HEK293 (cell line): ENCODE results near the gene HPS6.

Experiments
- GFI1B ChIP-seq: fragments of 450-650 bp; formaldehyde crosslinking; IDR thresholded peaks from 2 replicates; pipeline ENCODE4 v1.5.1; 2016; ENCODE audit warnings: missing biosample characterization, missing genetic modification characterization
- INSM2 ChIP-seq: fragments of 450-650 bp; formaldehyde crosslinking; IDR thresholded peaks from 2 replicates; pipeline ENCODE4 v1.5.1; 2016; ENCODE audit warnings: missing biosample characterization, missing genetic modification characterization
- KLF1 ChIP-seq: fragments of 450-650 bp; formaldehyde crosslinking; IDR thresholded peaks from 2 replicates; pipeline ENCODE4 v1.5.1; 2016; ENCODE audit warnings: missing biosample characterization, missing genetic modification characterization
- MYNN ChIP-seq: fragments of 450-650 bp; formaldehyde crosslinking; IDR thresholded peaks from 2 replicates; pipeline ENCODE4 v1.5.1; 2016; ENCODE audit warnings: missing biosample characterization, missing genetic modification characterization, borderline replicate concordance
- MZF1 ChIP-seq: fragments of 450-650 bp; formaldehyde crosslinking; IDR thresholded peaks from 2 replicates; pipeline ENCODE4 v1.5.1; 2017; ENCODE audit warnings: missing biosample characterization, missing genetic modification characterization, borderline replicate concordance
- PRDM1 ChIP-seq: fragments of 450-650 bp; formaldehyde crosslinking; IDR thresholded peaks from 2 replicates; pipeline ENCODE4; 2016; ENCODE audit warnings: missing biosample characterization, missing genetic modification characterization
- REPIN1 ChIP-seq: fragments of 450-650 bp; formaldehyde crosslinking; IDR thresholded peaks from 2 replicates; pipeline ENCODE4 v1.5.1; 2017; ENCODE audit warnings: missing biosample characterization, missing genetic modification characterization, low read depth
- SETDB1 ChIP-seq: IDR thresholded peaks from one replicate; pipeline ENCODE4 v1.6.1; 2017; ENCODE audit warnings: mild to moderate bottlenecking, low read length, moderate library complexity, mixed read lengths; ENCODE audit not compliant: insufficient read length
- SP2 ChIP-seq: fragments of 450-650 bp; formaldehyde crosslinking; IDR thresholded peaks from 2 replicates; pipeline ENCODE4 v1.5.1; 2016; ENCODE audit warnings: missing biosample characterization, missing genetic modification characterization
- SP3 ChIP-seq: fragments of 450-650 bp; formaldehyde crosslinking; IDR thresholded peaks from 2 replicates; pipeline ENCODE4 v1.5.1; 2016; ENCODE audit warnings: missing biosample characterization, missing genetic modification characterization
- TCF7L2 ChIP-seq: IDR thresholded peaks from 2 replicates; pipeline ENCODE4 v1.6.1; 2011; ENCODE audit warnings: low read depth, mild to moderate bottlenecking, inconsistent platforms, low read length, moderate library complexity, borderline replicate concordance
- YY1 ChIP-seq: fragments of 450-650 bp; formaldehyde crosslinking; IDR thresholded peaks from 2 replicates; pipeline ENCODE4 v1.5.1; 2018; ENCODE audit warnings: missing biosample characterization, missing genetic modification characterization
- ZBTB48 ChIP-seq: fragments of 450-650 bp; formaldehyde crosslinking; IDR thresholded peaks from 2 replicates; pipeline ENCODE4 v1.5.1; 2016; ENCODE audit warnings: missing biosample characterization, missing genetic modification characterization
- ZBTB7A ChIP-seq: fragments of 450-650 bp; formaldehyde crosslinking; IDR thresholded peaks from 2 replicates; pipeline ENCODE4 v1.5.1; 2016; ENCODE audit warnings: low read depth, missing biosample characterization, missing genetic modification characterization
- ZNF112 ChIP-seq: fragments of 450-650 bp; formaldehyde crosslinking; IDR thresholded peaks from 2 replicates; pipeline ENCODE4 v1.5.0; 2017; ENCODE audit warnings: missing biosample characterization, missing genetic modification characterization
- ZNF146 ChIP-seq: fragments of 450-650 bp; formaldehyde crosslinking; IDR thresholded peaks from 2 replicates; pipeline ENCODE4 v1.5.1; 2016; ENCODE audit warnings: missing biosample characterization, missing genetic modification characterization
- ZNF148 ChIP-seq: fragments of 450-650 bp; formaldehyde crosslinking; IDR thresholded peaks from 2 replicates; pipeline ENCODE4 v1.5.0; 2017; ENCODE audit warnings: missing biosample characterization, missing genetic modification characterization, borderline replicate concordance
- ZNF155 ChIP-seq: fragments of 450-650 bp; formaldehyde crosslinking; IDR thresholded peaks from 2 replicates; pipeline ENCODE4 v1.5.1; 2016; ENCODE audit warnings: missing biosample characterization, missing genetic modification characterization
- ZNF202 ChIP-seq: fragments of 450-650 bp; formaldehyde crosslinking; IDR thresholded peaks from 2 replicates; pipeline ENCODE4 v1.5.1; 2016; ENCODE audit warnings: missing biosample characterization, missing genetic modification characterization, borderline replicate concordance
- ZNF211 ChIP-seq: fragments of 450-650 bp; formaldehyde crosslinking; IDR thresholded peaks from 2 replicates; pipeline ENCODE4 v1.5.1; 2016; ENCODE audit warnings: low read depth, missing biosample characterization, missing genetic modification characterization
- ZNF266 ChIP-seq: fragments of 450-650 bp; formaldehyde crosslinking; IDR thresholded peaks from 2 replicates; pipeline ENCODE4 v1.5.1; 2016; ENCODE audit warnings: missing biosample characterization, missing genetic modification characterization, low read depth
- ZNF366 ChIP-seq: fragments of 450-650 bp; formaldehyde crosslinking; conservative IDR thresholded peaks from 2 replicates; pipeline ENCODE4 v1.5.1; 2016; ENCODE audit warnings: missing biosample characterization, missing genetic modification characterization
- ZNF394 ChIP-seq: fragments of 450-650 bp; formaldehyde crosslinking; IDR thresholded peaks from 2 replicates; pipeline ENCODE4 v1.5.1; 2016; ENCODE audit warnings: missing biosample characterization, missing genetic modification characterization, mild to moderate bottlenecking, moderate library complexity, borderline replicate concordance
- ZNF404 ChIP-seq: fragments of 450-650 bp; formaldehyde crosslinking; IDR thresholded peaks from 2 replicates; pipeline ENCODE4 v1.5.1; 2017; ENCODE audit warnings: missing biosample characterization, missing genetic modification characterization
- ZNF416 ChIP-seq: fragments of 450-650 bp; formaldehyde crosslinking; IDR thresholded peaks from 2 replicates; pipeline ENCODE4 v1.5.1; 2016; ENCODE audit warnings: missing biosample characterization, missing genetic modification characterization
- ZNF426 ChIP-seq: fragments of 450-650 bp; formaldehyde crosslinking; IDR thresholded peaks from 2 replicates; pipeline ENCODE4 v1.5.1; 2017; ENCODE audit warnings: missing biosample characterization, missing genetic modification characterization, mild to moderate bottlenecking, inconsistent platforms, moderate library complexity
- ZNF433 ChIP-seq: fragments of 450-650 bp; formaldehyde crosslinking; IDR thresholded peaks from 2 replicates; pipeline ENCODE4 v1.5.1; 2016; ENCODE audit warnings: missing biosample characterization, missing genetic modification characterization, low read depth
- ZNF549 ChIP-seq: fragments of 450-650 bp; IDR thresholded peaks from 2 replicates; pipeline ENCODE4 v1.5.1; 2018; ENCODE audit warnings: missing biosample characterization, missing genetic modification characterization, mild to moderate bottlenecking, inconsistent platforms, moderate library complexity
- ZNF561 ChIP-seq: fragments of 450-650 bp; IDR thresholded peaks from 2 replicates; pipeline ENCODE4 v1.5.1; 2018; ENCODE audit warnings: missing biosample characterization, missing genetic modification characterization, borderline replicate concordance
- ZNF600 ChIP-seq: fragments of 450-650 bp; formaldehyde crosslinking; IDR thresholded peaks from 2 replicates; pipeline ENCODE4 v1.5.1; 2016; ENCODE audit warnings: missing biosample characterization, missing genetic modification characterization
- ZNF621 ChIP-seq: fragments of 450-650 bp; formaldehyde crosslinking; IDR thresholded peaks from 2 replicates; pipeline ENCODE4 v1.5.1; 2017; ENCODE audit warnings: missing biosample characterization, missing genetic modification characterization
- ZNF639 ChIP-seq: fragments of 450-650 bp; formaldehyde crosslinking; IDR thresholded peaks from 2 replicates; pipeline ENCODE4 v1.5.1; 2016; ENCODE audit warnings: missing biosample characterization, missing genetic modification characterization
- ZNF677 ChIP-seq: fragments of 450-650 bp; IDR thresholded peaks from 2 replicates; pipeline ENCODE4 v1.5.0; 2018; ENCODE audit warnings: missing biosample characterization, mild to moderate bottlenecking, missing genetic modification characterization, moderate library complexity
- ZNF76 ChIP-seq: fragments of 450-650 bp; formaldehyde crosslinking; IDR thresholded peaks from 2 replicates; pipeline ENCODE4; 2016; ENCODE audit warnings: low read depth, missing biosample characterization, missing genetic modification characterization, borderline replicate concordance
- ZNF768 ChIP-seq: fragments of 450-650 bp; formaldehyde crosslinking; IDR thresholded peaks from 2 replicates; pipeline ENCODE4 v1.5.1; 2018; ENCODE audit warnings: missing biosample characterization, mild to moderate bottlenecking, missing genetic modification characterization

The HPS6 gene

GRCh38 chr10:102055647-102056419, 9.3 kb upstream of the HPS6 start, which contains the start of gene ARMH3 (continued):
- peak; percentile 79 for TF ChIP-seq SP2 (tag by site-specific recombination)
- no peak for TF ChIP-seq ZNF266
- TF ChIP-seq SETDB1 = no peak
- 0 out of 2 replicates have a peak, but pooled peaks have one; percentile 37 for TF ChIP-seq ZNF639 (tag by site-specific recombination)
- peak; percentile 32; the same call in 1 of the 2 replicates for TF ChIP-seq ZNF146 (tag by site-specific recombination)
- peak; percentile 62; the same call in 1 of the 2 replicates for TF ChIP-seq INSM2
- no peak for TF ChIP-seq ZNF768 (tag by site-specific recombination)
- no peak for TF ChIP-seq ZNF404 (tag by site-specific recombination)
- no peak for TF ChIP-seq ZNF112 (tag by site-specific recombination)
- peak; percentile 42; the same call in 1 of the 2 replicates for TF ChIP-seq ZNF394 (tag by site-specific recombination)
- peak; percentile 98 for TF ChIP-seq ZNF561
- peak; percentile 69; the same call in 1 of the 2 replicates for TF ChIP-seq ZNF600 (tag by site-specific recombination)
- no peak; the same call in 1 of the 2 replicates for TF ChIP-seq MZF1 (tag by site-specific recombination)
- no peak for TF ChIP-seq ZNF426 (tag by site-specific recombination)
- TF ChIP-seq ZNF433 = no peak
- peak; percentile 65; the same call in 1 of the 2 replicates for TF ChIP-seq ZBTB7A (tag by site-specific recombination)
- TF ChIP-seq ZNF677 (tag by site-specific recombination) = no peak
- peak; percentile 61; the same call in 1 of the 2 replicates for TF ChIP-seq MYNN (tag by site-specific recombination)
- TF ChIP-seq TCF7L2 = no peak
- TF ChIP-seq ZNF76 = peak; percentile 98
- peak; percentile 92 for TF ChIP-seq SP3 (tag by site-specific recombination)
- no peak; the same call in 1 of the 2 replicates for TF ChIP-seq ZNF148 (tag by site-specific recombination)
- no peak for TF ChIP-seq ZNF211 (tag by site-specific recombination)
- no peak for TF ChIP-seq ZNF549 (tag by site-specific recombination)
- TF ChIP-seq KLF1 = peak; percentile 54; the same call in 1 of the 2 replicates
- TF ChIP-seq ZNF416 (tag by site-specific recombination) = no peak
- TF ChIP-seq ZBTB48 (tag by site-specific recombination) = peak; percentile 93
- no peak for TF ChIP-seq ZNF621 (tag by site-specific recombination)
- peak; percentile 69 for TF ChIP-seq REPIN1 (tag by site-specific recombination)
- TF ChIP-seq ZNF202 (tag by site-specific recombination) = no peak
- peak; percentile 80 for TF ChIP-seq YY1 (tag by site-specific recombination)
- no peak for TF ChIP-seq ZNF155 (tag by site-specific recombination)
- TF ChIP-seq GFI1B (tag by site-specific recombination) = no peak
- no peak for TF ChIP-seq PRDM1 (tag by site-specific recombination)
- no peak; the same call in 1 of the 2 replicates for TF ChIP-seq ZNF366 (tag by site-specific recombination)
